ENCODE measurements around the gene FYB2. TPM values are rescaled to one million over a fixed set of nuclear protein-coding genes. Genes with fewer than 3 reads are reported as not detected.

Gene FYB2
- total RNA-seq, 1 experiment from 2014 or later, result not detected

DNA sequence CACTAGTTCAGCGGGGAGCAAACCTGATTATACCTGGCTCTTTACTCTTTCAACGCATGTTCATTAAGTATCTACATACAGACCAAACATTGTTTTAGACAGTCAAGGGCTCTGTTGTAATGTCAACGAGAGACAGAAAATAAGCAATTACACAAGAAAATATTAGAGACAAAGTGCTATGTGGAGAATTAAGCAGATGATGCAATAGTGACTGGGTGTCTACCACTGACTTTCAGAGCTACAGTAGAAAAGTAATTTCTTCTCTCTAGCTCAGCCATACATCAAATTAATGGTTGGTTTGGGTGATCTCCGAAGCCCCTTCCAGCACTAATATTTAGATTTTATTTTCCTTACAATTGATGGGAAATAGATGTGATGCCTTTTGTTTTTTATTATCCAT, 23.3 kb downstream of the FYB2 start:
- no peak for DNase-seq
- no TSS peak for BruUV-seq (replicated peaks)
- POLR2A ChIA-PET (ENCODE audit: unreplicated experiment), result no interaction called here
- Histone ChIP-seq H3K9me2 (replicated peaks; ENCODE audit: low read length) (no peaks in the 10 kb centered on the region), H3K4me2 (ENCODE audit: low read length) (no peak overlapping the region), H3K9me3 (ENCODE audit: low read length) (no peaks in the 10 kb centered on the region), H2AFZ (ENCODE audit: low read length) (no peak overlapping the region), H3K79me2 (ENCODE audit: low read length) (no peaks in the 10 kb centered on the region), H3K4me3 (ENCODE audit: low read length) (no peak overlapping the region), H3F3A (ENCODE audit: low read length, unreplicated experiment) (no peaks in the 10 kb centered on the region), H3K27ac (ENCODE audit: low read length) (no peak overlapping the region), H3K4me1 (ENCODE audit: insufficient read depth, low read length) (no peaks in the 10 kb centered on the region), H3K36me3 (ENCODE audit: low read depth, low read length) (no peaks in the 10 kb centered on the region), H3K27me3 (ENCODE audit: low read length) (no peaks in the 10 kb centered on the region), H4K20me1 (ENCODE audit: low read length) (no peaks in the 10 kb centered on the region), H3K9ac (ENCODE audit: low read length) (no peak overlapping the region)
- TF ChIP-seq, protein P1, sequence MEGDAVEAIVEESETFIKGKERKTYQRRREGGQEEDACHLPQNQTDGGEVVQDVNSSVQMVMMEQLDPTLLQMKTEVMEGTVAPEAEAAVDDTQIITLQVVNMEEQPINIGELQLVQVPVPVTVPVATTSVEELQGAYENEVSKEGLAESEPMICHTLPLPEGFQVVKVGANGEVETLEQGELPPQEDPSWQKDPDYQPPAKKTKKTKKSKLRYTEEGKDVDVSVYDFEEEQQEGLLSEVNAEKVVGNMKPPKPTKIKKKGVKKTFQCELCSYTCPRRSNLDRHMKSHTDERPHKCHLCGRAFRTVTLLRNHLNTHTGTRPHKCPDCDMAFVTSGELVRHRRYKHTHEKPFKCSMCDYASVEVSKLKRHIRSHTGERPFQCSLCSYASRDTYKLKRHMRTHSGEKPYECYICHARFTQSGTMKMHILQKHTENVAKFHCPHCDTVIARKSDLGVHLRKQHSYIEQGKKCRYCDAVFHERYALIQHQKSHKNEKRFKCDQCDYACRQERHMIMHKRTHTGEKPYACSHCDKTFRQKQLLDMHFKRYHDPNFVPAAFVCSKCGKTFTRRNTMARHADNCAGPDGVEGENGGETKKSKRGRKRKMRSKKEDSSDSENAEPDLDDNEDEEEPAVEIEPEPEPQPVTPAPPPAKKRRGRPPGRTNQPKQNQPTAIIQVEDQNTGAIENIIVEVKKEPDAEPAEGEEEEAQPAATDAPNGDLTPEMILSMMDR (conservative IDR thresholded peaks at IDR 0.05; ENCODE audit: low read depth, low read length), result no peak
- TF ChIP-seq EZH2phosphoT487 (IDR thresholded peaks at IDR 0.05; ENCODE audit: borderline replicate concordance, low read length) (no peak), EZH2 (IDR thresholded peaks at IDR 0.05; ENCODE audit: low read length, unreplicated experiment) (no peak)
- intact Hi-C loops (cut with micrococcal nuclease), result no loop called here
- CTCF ChIA-PET, result no interaction called here
- no peak for ATAC-seq

DNA sequence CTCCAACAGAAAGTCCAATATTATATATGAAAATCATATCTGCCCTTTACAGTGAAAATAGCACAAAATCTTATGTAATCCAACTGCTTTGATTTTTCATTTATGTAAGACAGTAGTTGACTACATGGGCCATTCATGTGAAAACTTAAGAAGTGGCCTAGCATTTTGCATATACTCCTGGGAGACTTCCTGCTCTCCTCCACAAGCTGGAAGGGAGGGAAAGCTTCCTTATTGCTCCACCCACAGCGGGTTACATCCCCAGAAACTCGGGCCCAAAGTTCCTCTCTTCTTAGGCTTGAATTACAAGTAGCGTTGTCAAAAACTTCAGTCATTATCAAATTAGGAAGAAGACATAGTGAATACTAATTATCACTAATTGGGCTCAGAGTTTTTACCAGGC, 29.2 kb downstream of the FYB2 start:
- TF ChIP-seq EZH2 (IDR thresholded peaks at IDR 0.05; ENCODE audit: low read length, unreplicated experiment), result no peak
- TF ChIP-seq, protein P1 (conservative IDR thresholded peaks at IDR 0.05; ENCODE audit: low read depth, low read length), result no peak
- TF ChIP-seq EZH2phosphoT487 (IDR thresholded peaks at IDR 0.05; ENCODE audit: borderline replicate concordance, low read length), result no peak
- no TSS peak for BruUV-seq (replicated peaks)
- Histone ChIP-seq H3F3A (ENCODE audit: low read length, unreplicated experiment) (no peaks in the 10 kb centered on the region), H3K9me2 (replicated peaks; ENCODE audit: low read length) (no peaks in the 10 kb centered on the region), H3K36me3 (ENCODE audit: low read depth, low read length) (no peaks in the 10 kb centered on the region), H3K27ac (ENCODE audit: low read length) (no peak overlapping the region), H3K4me3 (ENCODE audit: low read length) (no peak overlapping the region), H3K27me3 (ENCODE audit: low read length) (peaks cover 21% of the 10 kb centered on the region), H3K4me2 (ENCODE audit: low read length) (no peak overlapping the region), H3K9me3 (ENCODE audit: low read length) (no peaks in the 10 kb centered on the region), H3K4me1 (ENCODE audit: insufficient read depth, low read length) (no peaks in the 10 kb centered on the region), H2AFZ (ENCODE audit: low read length) (no peak overlapping the region), H4K20me1 (ENCODE audit: low read length) (no peaks in the 10 kb centered on the region), H3K9ac (ENCODE audit: low read length) (no peak overlapping the region), H3K79me2 (ENCODE audit: low read length) (no peaks in the 10 kb centered on the region)
- DNase-seq (no peak), ATAC-seq (no peak)
- CTCF ChIA-PET, result no interaction called here
- intact Hi-C loops (cut with micrococcal nuclease), result no loop called here
- POLR2A ChIA-PET (ENCODE audit: unreplicated experiment), result no interaction called here

DNA sequence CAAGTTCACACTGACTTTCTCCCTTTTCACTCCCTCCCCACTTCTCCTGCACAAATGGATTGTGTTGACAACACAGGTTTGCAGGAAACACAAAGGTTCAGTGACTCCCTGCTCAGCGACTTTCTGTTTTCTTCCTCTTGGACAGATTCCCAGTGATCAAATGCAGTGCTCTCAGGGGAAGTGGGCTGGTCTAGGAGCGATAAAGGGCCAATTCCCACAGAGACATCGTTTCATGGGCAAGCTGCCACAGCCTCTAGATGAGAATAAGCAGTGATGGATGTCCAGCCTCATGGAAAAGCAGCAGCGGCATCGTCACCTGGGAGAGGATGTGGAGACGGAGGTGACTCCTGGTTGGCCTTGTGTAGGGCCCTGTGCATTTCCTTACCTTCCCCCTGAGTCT, 30.6 kb downstream of the FYB2 start:
- ATAC-seq, result 0 out of 2 replicates have a peak, but pooled peaks have one; percentile 27
- Histone ChIP-seq H3K9me2 (replicated peaks; ENCODE audit: low read length) (no peaks in the 10 kb centered on the region), H3K4me1 (ENCODE audit: insufficient read depth, low read length) (no peaks in the 10 kb centered on the region), H3K27ac (ENCODE audit: low read length) (no peak overlapping the region), H3K9me3 (ENCODE audit: low read length) (no peaks in the 10 kb centered on the region), H3K36me3 (ENCODE audit: low read depth, low read length) (no peaks in the 10 kb centered on the region), H4K20me1 (ENCODE audit: low read length) (no peaks in the 10 kb centered on the region), H3K27me3 (ENCODE audit: low read length) (peaks cover 24% of the 10 kb centered on the region), H3K9ac (ENCODE audit: low read length) (no peak overlapping the region), H3K4me2 (ENCODE audit: low read length) (no peak overlapping the region), H3F3A (ENCODE audit: low read length, unreplicated experiment) (no peaks in the 10 kb centered on the region), H3K79me2 (ENCODE audit: low read length) (no peaks in the 10 kb centered on the region), H2AFZ (ENCODE audit: low read length) (peak overlapping the region; percentile 34; the same call in 1 of the 2 replicates), H3K4me3 (ENCODE audit: low read length) (no peak overlapping the region)
- ChIA-PET POLR2A (ENCODE audit: unreplicated experiment) (no interaction called here), CTCF (no interaction called here)
- BruUV-seq (replicated peaks), result no TSS peak
- DNase-seq, result peak; percentile 6
- TF ChIP-seq EZH2phosphoT487 (IDR thresholded peaks at IDR 0.05; ENCODE audit: borderline replicate concordance, low read length) (no peak), EZH2 (IDR thresholded peaks at IDR 0.05; ENCODE audit: low read length, unreplicated experiment) (no peak)
- TF ChIP-seq, protein P1 (conservative IDR thresholded peaks at IDR 0.05; ENCODE audit: low read depth, low read length), result no peak
- intact Hi-C loops (cut with micrococcal nuclease), result no loop called here

Measured in PC-3 (cell line).